ENCODE measurements around the gene GLE1.
"Not testable (repeated sequence)": the region's sequence is repeated elsewhere in the genome, so short reads cannot be mapped to it uniquely, and the experiment has no call there.

Gene GLE1

GRCh38 chr9:128552744-128553440, 48.4 kb downstream of the GLE1 start:
- DNase-seq = no peak

- no peak for DNase-seq
These were observed 49.2 kb downstream of the GLE1 start for GRCh38 chr9:128553728-128554127.

GRCh38 chr9:128554155-128554862, 49.8 kb downstream of the GLE1 start:
- DNase-seq = no peak

- no peak for DNase-seq
These were observed 50.7 kb downstream of the GLE1 start for GRCh38 chr9:128555180-128555721.

- no peak for DNase-seq
These were observed 51.8 kb downstream of the GLE1 start for GRCh38 chr9:128556276-128556675.

- DNase-seq = no peak
These were observed 52.6 kb downstream of the GLE1 start for GRCh38 chr9:128556926-128557634.

- peak; percentile 93 for DNase-seq
These were observed 54.2 kb downstream of the GLE1 start for GRCh38 chr9:128558431-128559310.

GRCh38 chr9:128565578-128565977, 61.1 kb downstream of the GLE1 start:
- DNase-seq = no peak

- no peak for DNase-seq
These were observed 64.1 kb downstream of the GLE1 start for GRCh38 chr9:128568470-128569078.

- no peak for DNase-seq
These were observed 71.0 kb downstream of the GLE1 start for GRCh38 chr9:128575469-128575868.

GRCh38 chr9:128575916-128576315, 71.4 kb downstream of the GLE1 start:
- no peak for DNase-seq

- DNase-seq = no peak
These were observed 72.7 kb downstream of the GLE1 start for GRCh38 chr9:128577206-128577605.

- no peak for DNase-seq
These were observed 74.7 kb downstream of the GLE1 start for GRCh38 chr9:128579194-128579593.

GRCh38 chr9:128580731-128581130, 76.2 kb downstream of the GLE1 start:
- no peak for DNase-seq

- not testable (repeated sequence) for DNase-seq
These were observed 80.6 kb downstream of the GLE1 start for GRCh38 chr9:128585155-128585554.

- DNase-seq = not testable (repeated sequence)
These were observed 82.4 kb downstream of the GLE1 start for GRCh38 chr9:128586934-128587333.

GRCh38 chr9:128587453-128587852, 82.9 kb downstream of the GLE1 start:
- DNase-seq = no peak

- no peak for DNase-seq
These were observed 84.2 kb downstream of the GLE1 start for GRCh38 chr9:128588581-128589233.
